Stimulated activated CD4-positive, alpha-beta T cell treated with anti-CD3 and anti-CD28 coated beads, Interleukin-1b, Interleukin-23, amount 100 ng/mL, for 1 hour (primary cell): Measurements from ENCODE around the gene ICAM5.
A peak's percentile ranks its signal among the peaks of the same experiment; 100 is the strongest.
"Not testable (repeated sequence)": the region's sequence is repeated elsewhere in the genome, so short reads cannot be mapped to it uniquely, and the experiment has no call there.

Source experiments
- DNase-seq, 2 donors: peaks; one replicate each; pipeline ENCODE4 v3.0.0-alpha.2; 2020; ENCODE audit warnings: low read depth in 2 of 2

Gene ICAM5

DNA sequence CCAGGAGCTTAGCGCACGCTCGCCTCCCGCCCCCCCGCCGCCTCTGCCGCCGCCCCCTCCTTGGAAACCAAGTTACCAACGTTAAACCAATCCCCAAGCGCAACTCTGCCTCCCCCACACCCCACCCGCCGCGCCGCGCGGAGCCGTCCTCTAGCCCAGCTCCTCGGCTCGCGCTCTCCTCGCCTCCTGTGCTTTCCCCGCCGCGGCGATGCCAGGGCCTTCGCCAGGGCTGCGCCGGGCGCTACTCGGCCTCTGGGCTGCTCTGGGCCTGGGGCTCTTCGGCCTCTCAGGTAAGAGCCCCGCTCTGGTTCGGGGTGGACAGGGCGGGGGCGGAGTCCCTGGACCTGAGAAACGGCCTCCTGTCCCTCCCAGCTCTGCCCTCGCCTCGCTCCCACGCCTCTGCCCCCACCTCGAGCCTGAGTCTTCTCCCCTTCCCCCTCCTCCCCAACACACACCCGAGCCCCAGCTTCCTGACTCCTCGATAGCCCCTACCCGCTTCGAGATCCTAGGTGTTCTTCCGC lies at the start of gene ICAM5:
Gene ICAM5, plus strand, starts transcription at position 117 of the 521 bp plus-strand sequence. Its CDS starts 92 bp downstream, at position 209.
- no peak for DNase-seq

- not testable (repeated sequence) for DNase-seq
Observed at GRCh38 chr19:10241826-10242449, 47.8 kb upstream of the ICAM5 start.

GRCh38 chr19:10243606-10244005 lies 46.1 kb upstream of the ICAM5 start:
- no peak for DNase-seq

- DNase-seq, result no peak
Observed at GRCh38 chr19:10245189-10245939, 44.4 kb upstream of the ICAM5 start.

DNA sequence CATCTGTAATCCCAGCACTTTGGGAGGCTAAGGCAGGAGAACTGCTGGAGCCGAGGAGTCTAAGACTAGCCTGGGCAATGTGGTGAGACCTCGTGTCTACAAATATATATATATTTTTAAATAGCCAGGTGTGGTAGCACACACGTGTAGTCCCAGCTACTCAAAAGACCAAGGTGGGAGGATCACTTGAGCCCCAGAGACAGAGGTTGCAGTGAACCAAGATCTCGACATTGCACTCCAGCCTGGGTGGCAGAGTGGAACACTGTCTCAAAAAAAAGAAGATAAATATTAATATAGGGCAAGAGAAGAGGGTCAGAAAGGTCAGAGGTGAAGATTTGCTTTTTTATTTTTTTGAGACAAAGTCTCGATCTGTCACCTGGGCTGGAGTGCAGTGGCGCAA lies 43.2 kb upstream of the ICAM5 start:
- DNase-seq, result no peak

GRCh38 chr19:10251792-10252694 lies 37.7 kb upstream of the ICAM5 start, which contains the start of gene MRPL4:
TSS of gene MRPL4 (plus strand) at chr19:10252214. CDS start at chr19:10252254, 40 bp downstream.
- DNase-seq, result peak; percentile 84 to 92

DNA sequence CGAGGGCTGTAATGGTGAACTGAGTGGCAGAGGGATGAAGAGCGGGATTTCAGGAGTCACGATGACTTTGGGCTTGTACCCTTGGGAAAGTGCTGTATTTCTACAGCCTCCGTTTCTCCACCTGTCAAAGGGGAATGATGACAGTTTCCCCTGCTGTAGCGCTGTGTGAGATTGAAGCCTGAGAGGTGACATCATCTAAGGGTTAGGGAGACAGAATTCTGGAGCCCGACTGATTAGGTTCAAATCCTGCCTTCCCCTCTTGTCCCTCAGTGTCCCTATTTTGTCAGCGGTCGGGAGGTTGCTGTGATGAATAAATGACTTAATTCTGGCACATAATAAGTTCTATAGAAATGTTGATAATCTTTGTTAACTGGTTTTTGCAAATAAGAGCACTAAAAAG lies 37.0 kb upstream of the ICAM5 start:
- DNase-seq, result no peak

DNA sequence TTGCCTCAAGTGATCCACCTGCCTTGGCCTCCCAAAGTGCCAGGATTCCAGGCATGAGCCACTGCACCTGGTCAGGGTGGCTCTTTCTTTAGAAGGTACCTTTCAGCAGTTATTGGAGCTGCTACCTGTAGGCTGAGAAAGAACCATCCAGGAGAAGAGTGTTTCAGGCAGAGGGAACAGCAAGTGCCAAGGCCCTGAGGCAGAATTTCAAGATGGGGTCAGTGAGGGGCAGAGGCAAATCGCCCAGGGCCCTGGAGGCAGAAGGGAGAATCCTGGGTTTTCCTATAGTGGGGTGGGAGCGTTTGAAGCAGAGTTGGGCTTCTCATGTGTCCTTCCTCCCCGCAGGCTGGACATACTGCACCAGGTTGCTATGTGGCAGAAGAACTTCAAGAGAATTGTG lies 35.5 kb upstream of the ICAM5 start:
- no peak for DNase-seq

- no peak for DNase-seq
Observed at GRCh38 chr19:10255358-10255757, 34.4 kb upstream of the ICAM5 start.

DNA sequence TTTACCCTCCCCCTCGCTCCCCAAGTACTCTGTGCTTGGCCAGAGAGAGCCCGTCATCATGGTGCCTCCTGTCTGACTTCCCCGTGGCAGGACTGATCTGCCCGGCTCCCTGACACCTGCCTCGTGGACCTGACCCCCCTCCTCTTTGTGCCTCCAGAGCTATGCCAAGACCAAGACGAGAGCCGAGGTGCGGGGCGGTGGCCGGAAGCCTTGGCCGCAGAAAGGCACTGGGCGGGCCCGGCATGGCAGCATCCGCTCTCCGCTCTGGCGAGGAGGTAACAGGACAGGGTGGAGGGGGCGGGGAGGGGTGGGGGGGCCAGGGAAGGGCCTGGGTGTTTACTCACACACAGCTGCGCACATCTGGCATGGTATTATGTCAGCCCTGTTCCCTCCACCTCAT lies 33.2 kb upstream of the ICAM5 start:
- DNase-seq, result no peak

DNA sequence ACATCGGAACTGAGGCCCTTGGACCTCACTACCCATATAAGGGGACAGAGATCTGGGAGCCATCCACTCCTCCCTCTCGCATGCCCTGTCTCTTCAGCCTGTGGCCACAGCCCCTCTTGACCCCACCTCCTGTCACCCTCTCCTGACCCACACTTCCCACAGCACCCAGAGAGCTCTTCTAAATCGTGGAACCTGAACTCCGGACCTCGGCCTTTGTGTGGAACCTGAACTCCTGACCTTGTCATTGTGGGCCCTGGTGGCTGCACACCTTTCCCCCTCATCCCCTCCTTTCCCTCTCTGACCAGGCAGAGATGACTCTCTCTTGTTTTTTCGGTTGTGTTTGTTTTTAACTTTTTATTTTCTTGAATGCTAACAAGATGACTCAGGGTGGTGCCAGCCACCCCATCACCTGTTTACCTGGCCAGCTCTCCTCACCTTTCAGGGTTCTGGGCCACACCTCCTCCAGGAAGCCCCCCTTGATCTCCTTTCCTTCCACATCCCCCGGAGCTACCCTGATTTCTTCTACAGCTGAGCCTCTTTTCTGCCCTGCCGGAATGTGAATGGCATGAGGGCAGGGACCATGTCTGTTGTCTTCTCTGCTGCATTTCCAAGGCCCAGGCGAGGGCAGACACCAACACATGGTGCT lies 32.7 kb upstream of the ICAM5 start:
- no peak for DNase-seq

DNA sequence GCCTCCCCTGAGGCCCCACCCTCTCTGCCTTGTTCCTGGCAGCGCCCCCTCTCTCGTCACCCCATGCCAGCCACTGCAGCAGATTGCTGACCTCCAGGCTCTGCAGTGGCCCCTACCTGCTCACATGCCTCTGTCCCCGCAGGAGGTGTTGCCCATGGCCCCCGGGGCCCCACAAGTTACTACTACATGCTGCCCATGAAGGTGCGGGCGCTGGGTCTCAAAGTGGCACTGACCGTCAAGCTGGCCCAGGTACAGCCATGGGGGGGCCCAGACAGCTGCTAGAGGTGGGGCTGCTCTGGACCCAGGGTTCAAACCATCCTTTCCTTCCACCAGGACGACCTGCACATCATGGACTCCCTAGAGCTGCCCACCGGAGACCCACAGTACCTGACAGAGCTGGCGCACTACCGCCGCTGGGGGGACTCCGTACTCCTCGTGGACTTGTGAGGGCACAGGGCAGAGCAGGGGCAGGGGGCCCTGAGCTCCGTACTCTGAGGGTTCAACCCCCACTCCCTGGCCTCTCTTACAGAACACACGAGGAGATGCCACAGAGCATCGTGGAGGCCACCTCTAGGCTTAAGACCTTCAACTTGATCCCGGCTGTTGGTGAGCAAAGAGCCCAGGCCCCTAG lies 31.6 kb upstream of the ICAM5 start:
- DNase-seq, result no peak

DNA sequence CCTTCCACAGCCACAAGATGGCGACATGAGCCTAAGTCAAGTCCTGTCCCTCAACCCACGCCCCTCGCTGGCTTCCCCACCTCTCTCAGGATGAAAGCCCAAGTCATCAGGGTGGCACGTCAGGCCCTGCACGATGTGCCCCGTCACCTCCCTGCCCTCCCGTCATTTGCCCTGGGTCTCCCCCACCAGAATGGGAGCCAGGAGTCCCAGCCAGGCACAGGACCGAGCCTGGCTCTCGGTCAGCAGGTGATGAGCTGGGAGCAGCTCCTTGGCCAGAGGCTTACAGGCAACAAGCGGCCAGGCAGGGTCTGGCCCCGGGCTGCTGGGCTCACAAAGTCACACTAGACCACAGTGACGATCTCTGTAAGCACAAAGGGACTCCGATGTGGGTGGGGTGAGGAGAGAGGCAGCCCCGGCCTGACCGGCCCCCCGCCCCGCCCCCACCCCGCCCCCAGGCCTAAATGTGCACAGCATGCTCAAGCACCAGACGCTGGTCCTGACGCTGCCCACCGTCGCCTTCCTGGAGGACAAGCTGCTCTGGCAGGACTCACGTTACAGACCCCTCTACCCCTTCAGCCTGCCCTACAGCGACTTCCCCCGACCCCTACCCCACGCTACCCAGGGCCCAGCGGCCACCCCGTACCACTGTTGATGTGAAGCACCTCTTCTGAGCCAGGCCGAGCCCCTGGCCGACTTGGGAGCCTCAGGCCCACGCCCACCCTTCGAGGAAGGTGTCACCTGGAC lies 30.4 kb upstream of the ICAM5 start:
- DNase-seq, result peak; percentile 73 to 85

DNA sequence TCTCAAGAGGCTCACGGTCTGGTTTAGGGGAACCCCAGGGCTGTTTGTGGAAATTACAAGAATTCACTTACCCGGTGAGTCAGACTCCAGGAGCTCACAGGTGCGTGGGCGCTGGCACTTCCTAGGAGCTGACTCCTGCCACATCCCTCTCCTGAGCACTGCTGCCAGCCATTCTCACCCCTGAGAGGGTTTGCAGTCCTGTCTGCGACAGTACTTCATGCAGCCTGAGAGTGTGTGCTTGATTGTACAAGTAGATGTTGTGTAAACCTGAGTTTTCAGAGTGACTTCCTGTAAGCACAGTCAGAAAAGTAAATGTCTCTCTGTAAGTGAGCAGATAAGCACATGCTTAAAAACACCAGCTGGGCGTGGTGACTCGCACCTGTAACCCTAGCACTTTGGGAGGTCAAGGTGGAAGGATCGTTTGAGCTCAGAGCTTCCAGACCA lies 29.6 kb upstream of the ICAM5 start:
- peak in 1 of 2 donors; percentile 22 for DNase-seq

- no peak for DNase-seq
Observed at GRCh38 chr19:10262771-10263170, 27.0 kb upstream of the ICAM5 start.

DNA sequence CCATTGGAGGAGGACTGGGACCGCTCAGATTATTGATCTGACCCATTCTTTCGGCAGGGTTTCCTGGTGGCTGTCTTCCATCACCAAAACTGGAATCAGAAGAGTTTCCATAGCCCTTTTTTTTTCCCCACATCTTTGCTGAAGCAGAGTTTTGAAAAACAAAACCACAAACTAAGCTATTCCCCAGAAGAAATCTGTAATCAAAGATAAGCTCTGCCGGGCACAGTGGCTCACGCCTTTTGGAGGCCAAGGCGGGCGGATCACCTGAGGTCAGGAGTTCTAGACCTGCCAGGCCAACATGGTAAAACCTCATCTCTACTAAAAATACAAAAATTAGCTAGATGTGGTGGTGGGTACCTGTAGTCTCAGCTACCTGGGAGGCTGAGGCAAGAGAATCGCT lies 23.0 kb upstream of the ICAM5 start:
- no peak for DNase-seq

DNA sequence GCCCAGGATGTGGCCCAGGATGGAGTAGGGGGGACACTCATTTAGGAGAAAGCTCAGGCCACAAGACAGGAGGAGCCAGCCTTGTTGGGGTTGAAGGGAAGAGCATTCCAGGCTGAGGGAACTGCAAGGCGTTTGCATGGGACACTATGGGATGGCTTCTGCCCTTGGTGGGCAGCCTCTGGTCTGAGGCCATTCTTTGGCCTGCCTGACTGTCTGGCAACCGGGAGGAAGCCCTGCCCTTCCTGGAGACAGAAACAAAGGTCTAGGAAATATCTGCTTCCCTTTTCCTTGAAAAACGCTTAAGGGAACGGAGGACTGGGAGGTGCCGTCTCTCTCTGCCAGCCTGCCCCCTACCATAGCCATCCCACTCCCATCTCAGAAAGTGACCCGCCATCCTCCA lies 21.7 kb upstream of the ICAM5 start:
- no peak for DNase-seq

DNA sequence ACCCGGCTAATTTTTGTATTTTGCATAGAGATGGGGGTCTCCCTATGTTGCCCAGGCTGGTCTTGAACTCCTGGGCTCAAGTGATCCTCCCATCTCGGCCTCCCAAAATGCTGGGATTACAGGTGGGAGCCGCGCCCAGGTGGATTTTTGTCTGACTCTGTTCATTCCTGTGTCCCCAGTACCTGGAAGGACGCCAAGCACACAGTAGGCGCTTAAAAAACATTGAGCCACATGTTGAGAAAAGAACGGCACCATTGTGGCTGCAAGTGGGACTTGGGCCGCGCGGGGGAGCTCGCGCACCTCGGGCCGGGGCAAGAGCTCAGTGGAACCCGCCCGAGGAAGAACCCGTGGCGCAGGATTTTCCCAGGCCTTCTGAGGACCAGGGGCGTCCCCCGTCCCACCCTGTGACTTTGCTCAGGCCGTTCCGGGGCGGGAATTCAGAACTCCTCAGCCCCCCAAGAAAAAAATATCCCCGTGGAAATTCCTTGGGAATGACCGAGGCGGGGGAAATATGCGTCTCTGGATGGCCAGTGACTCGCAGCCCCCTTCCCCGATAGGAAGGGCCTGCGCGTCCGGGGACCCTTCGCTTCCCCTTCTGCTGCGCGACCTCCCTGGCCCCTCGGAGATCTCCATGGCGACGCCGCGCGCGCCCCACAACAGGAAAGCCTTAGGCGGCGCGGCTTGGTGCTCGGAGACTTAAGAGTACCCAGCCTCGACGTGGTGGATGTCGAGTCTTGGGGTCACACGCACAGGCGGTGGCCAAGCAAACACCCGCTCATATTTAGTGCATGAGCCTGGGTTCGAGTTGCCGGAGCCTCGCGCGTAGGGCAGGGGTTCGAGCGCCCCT lies 20.2 kb upstream of the ICAM5 start:
- peak; percentile 73 to 88 for DNase-seq

- DNase-seq, result no peak
Observed at GRCh38 chr19:10270180-10270615, 19.6 kb upstream of the ICAM5 start.
